OCI-LY3 (cell line): ENCODE data around the gene MACROD1.

Experiments used
- H2AFZ ChIP-seq: fragments of 200-600, 300-600 bp; shearing (Covaris generic); 2 replicates; pipeline ENCODE4 v1.6.0; 2014; ENCODE audit warnings: antibody characterized with exemption, low read depth, low read length
- H3K27ac ChIP-seq: fragments of 200-600, 300-600 bp; sonication (generic); 2 replicates; pipeline ENCODE4 v1.5.1; 2014; ENCODE audit warnings: mild to moderate bottlenecking, low read length, moderate library complexity, mixed read lengths
- H3K27me3 ChIP-seq: fragments of 200-600, 300-600 bp; sonication (generic); 2 replicates; pipeline ENCODE4 v1.6.1; 2014; ENCODE audit warnings: low read depth, low read length, mixed read lengths
- H3K36me3 ChIP-seq: fragments of 200-600, 300-600 bp; sonication (generic); replicated peaks from 2 replicates; pipeline ENCODE3; 2014; ENCODE audit warnings: low read depth, low read length, mixed read lengths
- H3K4me1 ChIP-seq: fragments of 300-600, 200-600 bp; sonication (generic); 2 replicates; pipeline ENCODE4 v1.6.1; 2014; ENCODE audit warnings: low read length, mixed read lengths
- H3K4me2 ChIP-seq: fragments of 200-600, 300-600 bp; sonication (generic); 2 replicates; pipeline ENCODE4 v1.6.1; 2014; ENCODE audit warnings: low read length, mixed read lengths
- H3K4me3 ChIP-seq: fragments of 300-600, 200-600 bp; sonication (generic); 2 replicates; pipeline ENCODE4 v1.5.1; 2014; ENCODE audit warnings: antibody characterized with exemption, mild to moderate bottlenecking, low read length, moderate library complexity
- H3K79me2 ChIP-seq: fragments of 300-600, 200-600 bp; shearing (Covaris generic); 2 replicates; pipeline ENCODE4 v1.6.1; 2014; ENCODE audit warnings: mild to moderate bottlenecking, low read length, mixed read lengths
- H3K9ac ChIP-seq: fragments of 300-600, 200-600 bp; shearing (Covaris generic); 2 replicates; pipeline ENCODE4 v1.6.0; 2014; ENCODE audit warnings: mild to moderate bottlenecking, low read length, moderate library complexity
- H3K9me3 ChIP-seq: fragments of 200-600, 300-600 bp; shearing (Covaris generic); 2 replicates; pipeline ENCODE4 v1.6.1; 2014; ENCODE audit warnings: low read length, mixed read lengths; ENCODE audit not compliant: insufficient read depth
- H4K20me1 ChIP-seq: fragments of 200-600, 300-600 bp; sonication (generic); 2 replicates; pipeline ENCODE4 v1.6.1; 2016; ENCODE audit warnings: low read length, mixed read lengths; ENCODE audit not compliant: insufficient read depth
- EZH2phosphoT487 ChIP-seq: fragments of 200-600 bp; shearing (Covaris generic); IDR thresholded peaks from 2 replicates; pipeline ENCODE4 v1.6.1; 2018; ENCODE audit warnings: antibody characterized with exemption, mixed run types, low read depth
- TF ChIP-seq, protein P1 (sequence below): fragments of 200-600, 300-600 bp; sonication (generic); IDR thresholded peaks from 2 replicates; pipeline ENCODE4 v1.5.1; 2014; ENCODE audit warnings: antibody characterized with exemption, low read length, low read depth

MACROD1 gene

DNA sequence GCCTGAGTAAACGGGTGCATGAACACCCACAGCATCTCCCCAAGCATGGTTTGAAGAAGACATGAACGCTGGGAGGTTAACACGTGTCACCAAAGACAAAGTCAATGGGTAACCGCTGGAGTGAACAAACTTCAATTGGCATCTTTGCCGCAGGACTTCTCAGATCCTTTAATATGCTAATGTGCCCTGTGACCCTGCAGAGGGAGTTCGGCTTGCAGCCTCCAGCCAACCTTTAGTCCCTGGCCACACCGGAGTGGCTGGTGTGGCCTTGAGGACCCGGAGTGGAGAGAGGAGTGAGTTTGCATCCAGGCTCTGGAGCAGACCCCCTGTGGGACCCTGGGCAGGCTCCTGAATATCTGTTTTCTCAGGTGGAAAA lies 73.2 kb downstream of the MACROD1 start:
- Histone ChIP-seq H3K27me3 (no peaks in the 10 kb centered on the region), H3K9me3 (no peaks in the 10 kb centered on the region), H3K4me3 (no peak overlapping the region), H2AFZ (no peak overlapping the region), H4K20me1 (no peaks in the 10 kb centered on the region), H3K4me1 (peaks cover 21% of the 10 kb centered on the region), H3K4me2 (no peak overlapping the region), H3K79me2 (no peaks in the 10 kb centered on the region), H3K27ac (no peak overlapping the region), H3K36me3 (no peaks in the 10 kb centered on the region), H3K9ac (no peak overlapping the region)
- no peak for TF ChIP-seq EZH2phosphoT487
- TF ChIP-seq, protein P1, sequence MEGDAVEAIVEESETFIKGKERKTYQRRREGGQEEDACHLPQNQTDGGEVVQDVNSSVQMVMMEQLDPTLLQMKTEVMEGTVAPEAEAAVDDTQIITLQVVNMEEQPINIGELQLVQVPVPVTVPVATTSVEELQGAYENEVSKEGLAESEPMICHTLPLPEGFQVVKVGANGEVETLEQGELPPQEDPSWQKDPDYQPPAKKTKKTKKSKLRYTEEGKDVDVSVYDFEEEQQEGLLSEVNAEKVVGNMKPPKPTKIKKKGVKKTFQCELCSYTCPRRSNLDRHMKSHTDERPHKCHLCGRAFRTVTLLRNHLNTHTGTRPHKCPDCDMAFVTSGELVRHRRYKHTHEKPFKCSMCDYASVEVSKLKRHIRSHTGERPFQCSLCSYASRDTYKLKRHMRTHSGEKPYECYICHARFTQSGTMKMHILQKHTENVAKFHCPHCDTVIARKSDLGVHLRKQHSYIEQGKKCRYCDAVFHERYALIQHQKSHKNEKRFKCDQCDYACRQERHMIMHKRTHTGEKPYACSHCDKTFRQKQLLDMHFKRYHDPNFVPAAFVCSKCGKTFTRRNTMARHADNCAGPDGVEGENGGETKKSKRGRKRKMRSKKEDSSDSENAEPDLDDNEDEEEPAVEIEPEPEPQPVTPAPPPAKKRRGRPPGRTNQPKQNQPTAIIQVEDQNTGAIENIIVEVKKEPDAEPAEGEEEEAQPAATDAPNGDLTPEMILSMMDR: no peak

DNA sequence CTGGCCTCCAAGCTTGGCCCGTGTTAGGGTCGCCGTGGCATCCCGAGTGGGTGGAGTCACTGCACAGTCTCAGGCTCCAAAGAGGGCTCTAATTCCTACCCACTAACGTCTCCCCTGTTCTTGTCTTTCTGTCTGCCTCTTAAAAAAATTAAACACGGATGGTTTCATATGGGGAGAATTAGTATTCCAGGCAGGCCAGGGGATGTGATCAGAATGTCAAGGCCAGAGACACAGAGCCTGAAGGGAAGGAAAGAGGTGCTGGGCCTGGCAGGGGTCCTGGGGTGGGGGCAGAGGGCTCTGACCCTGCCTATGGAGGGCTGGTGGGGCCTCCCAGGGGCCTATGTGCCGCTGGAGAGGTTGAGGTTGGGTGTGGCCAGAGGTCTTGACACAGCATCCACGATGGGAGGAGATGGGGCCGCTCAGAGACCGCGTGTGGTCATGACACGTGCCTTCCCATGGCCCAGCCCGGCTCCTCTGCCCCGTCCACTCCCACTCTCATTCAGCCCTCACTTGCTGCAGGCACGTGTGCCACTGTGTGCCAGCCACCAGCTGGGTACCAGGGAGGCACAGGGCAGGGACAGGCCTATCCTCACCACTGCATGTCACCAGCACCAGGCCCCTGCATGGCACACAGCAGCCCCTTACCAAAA lies 73.7 kb downstream of the MACROD1 start:
- H3K27ac ChIP-seq: no peak overlapping the region
- TF ChIP-seq, protein P1: no peak
- no peak for TF ChIP-seq EZH2phosphoT487
- H4K20me1 ChIP-seq: no peaks in the 10 kb centered on the region
- H3K4me2 ChIP-seq: no peak overlapping the region
- H3K4me3 ChIP-seq: no peak overlapping the region
- H3K27me3 ChIP-seq: no peaks in the 10 kb centered on the region
- peaks cover 21% of the 10 kb centered on the region for H3K4me1 ChIP-seq
- no peaks in the 10 kb centered on the region for H3K9me3 ChIP-seq
- H3K36me3 ChIP-seq: no peaks in the 10 kb centered on the region
- H3K79me2 ChIP-seq: no peaks in the 10 kb centered on the region
- H3K9ac ChIP-seq: no peak overlapping the region
- no peak overlapping the region for H2AFZ ChIP-seq

DNA sequence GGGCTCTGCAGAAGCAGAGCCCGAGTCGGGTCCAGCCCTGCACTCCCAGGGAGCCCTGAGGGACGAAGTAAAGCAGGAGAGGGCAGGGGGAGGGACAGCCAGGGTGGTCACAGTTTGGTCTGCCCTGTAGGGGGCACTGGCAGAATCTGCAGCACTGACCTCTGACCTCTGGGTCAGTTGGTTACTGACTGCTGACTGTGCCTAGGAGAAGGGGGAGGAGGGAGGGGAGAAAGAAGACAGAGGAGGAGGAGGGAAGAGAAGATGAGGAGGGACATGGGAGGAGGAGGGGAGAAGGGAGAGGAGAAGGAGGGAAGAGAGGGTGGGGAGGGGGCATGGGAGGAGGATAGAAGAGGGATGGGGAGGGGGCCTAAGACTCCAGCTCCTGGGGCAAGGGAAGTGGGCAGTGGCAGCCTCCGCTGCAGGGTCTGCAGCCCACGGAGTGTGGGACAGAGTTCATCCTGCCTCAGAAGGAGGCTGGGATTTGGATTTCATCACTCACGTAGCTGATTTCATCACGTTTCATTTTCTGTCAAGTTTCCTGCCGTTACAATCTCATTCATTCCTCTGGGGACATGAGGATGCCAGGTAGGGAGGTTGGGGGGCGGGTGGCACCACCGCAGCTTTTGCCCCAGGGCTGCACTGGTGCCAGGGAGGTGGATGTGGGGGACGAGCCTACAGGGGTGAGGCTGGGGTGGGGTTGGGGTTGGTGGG lies 75.0 kb downstream of the MACROD1 start:
- Histone ChIP-seq H3K9ac (no peak overlapping the region), H3K4me1 (peaks cover 21% of the 10 kb centered on the region), H3K27me3 (no peaks in the 10 kb centered on the region), H3K4me3 (no peak overlapping the region), H2AFZ (no peak overlapping the region), H4K20me1 (no peaks in the 10 kb centered on the region), H3K36me3 (no peaks in the 10 kb centered on the region), H3K9me3 (no peaks in the 10 kb centered on the region), H3K79me2 (no peaks in the 10 kb centered on the region), H3K27ac (no peak overlapping the region), H3K4me2 (peak overlapping the region; percentile 25)
- TF ChIP-seq EZH2phosphoT487: no peak
- TF ChIP-seq, protein P1: peak; percentile 34

DNA sequence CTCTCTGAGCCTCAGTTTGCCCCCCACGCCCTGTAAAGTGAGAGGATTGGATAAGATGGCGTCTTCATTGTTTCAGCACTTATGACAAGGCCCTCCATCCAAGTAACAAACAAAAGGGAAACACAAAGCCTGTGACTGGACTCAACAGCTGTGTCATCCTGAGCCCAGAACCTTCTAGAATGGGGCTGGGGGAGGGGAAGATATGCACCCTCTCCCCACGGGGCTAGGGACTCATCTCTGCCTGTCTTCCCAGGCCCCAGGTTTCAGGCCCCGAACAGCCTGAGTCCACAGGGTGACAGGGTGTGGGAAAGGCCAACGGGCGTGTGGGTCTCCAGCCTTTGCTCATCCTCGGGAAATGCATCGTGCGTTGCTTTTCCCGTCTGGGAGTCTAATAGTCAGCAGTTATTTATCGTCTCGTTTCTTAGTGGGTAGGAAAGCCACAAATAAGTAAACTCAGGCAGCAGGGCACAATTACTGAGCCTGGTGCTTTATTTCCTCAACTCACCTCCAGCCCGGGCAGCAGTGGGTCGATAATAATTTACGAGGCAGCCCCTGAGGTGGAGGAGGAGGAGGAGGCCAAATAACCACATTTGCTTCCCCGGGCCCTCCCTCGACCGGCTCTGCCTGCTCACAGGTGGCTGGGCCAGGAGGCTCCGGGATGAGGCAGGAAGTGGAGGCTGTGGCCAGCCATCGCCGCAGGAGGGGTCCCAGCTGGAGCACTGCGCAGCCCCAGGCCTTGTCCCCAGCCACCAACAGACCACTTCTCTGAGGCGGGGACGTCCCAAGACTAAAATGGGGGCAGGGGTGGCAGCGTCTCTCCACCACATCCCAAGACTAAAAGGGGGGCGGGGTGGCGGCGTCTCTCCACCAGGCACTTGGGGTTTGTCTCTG lies 75.8 kb downstream of the MACROD1 start:
- no peak overlapping the region for H3K27ac ChIP-seq
- H3K9me3 ChIP-seq: no peaks in the 10 kb centered on the region
- no peaks in the 10 kb centered on the region for H3K79me2 ChIP-seq
- no peaks in the 10 kb centered on the region for H4K20me1 ChIP-seq
- H3K9ac ChIP-seq: no peak overlapping the region
- no peak overlapping the region for H3K4me2 ChIP-seq
- no peak overlapping the region for H2AFZ ChIP-seq
- no peaks in the 10 kb centered on the region for H3K36me3 ChIP-seq
- H3K27me3 ChIP-seq: no peaks in the 10 kb centered on the region
- no peak overlapping the region for H3K4me3 ChIP-seq
- peaks cover 21% of the 10 kb centered on the region for H3K4me1 ChIP-seq
- TF ChIP-seq, protein P1: no peak
- TF ChIP-seq EZH2phosphoT487: no peak
